NCI-H2196 (cell line): ENCODE data around the gene SLC1A1.

Source experiments
- DNase-seq: peaks from one replicate; lab custom pipeline; 2025; ENCODE audit not compliant: unreplicated experiment; lab: John Stamatoyannopoulos, UW

SLC1A1 gene

DNA sequence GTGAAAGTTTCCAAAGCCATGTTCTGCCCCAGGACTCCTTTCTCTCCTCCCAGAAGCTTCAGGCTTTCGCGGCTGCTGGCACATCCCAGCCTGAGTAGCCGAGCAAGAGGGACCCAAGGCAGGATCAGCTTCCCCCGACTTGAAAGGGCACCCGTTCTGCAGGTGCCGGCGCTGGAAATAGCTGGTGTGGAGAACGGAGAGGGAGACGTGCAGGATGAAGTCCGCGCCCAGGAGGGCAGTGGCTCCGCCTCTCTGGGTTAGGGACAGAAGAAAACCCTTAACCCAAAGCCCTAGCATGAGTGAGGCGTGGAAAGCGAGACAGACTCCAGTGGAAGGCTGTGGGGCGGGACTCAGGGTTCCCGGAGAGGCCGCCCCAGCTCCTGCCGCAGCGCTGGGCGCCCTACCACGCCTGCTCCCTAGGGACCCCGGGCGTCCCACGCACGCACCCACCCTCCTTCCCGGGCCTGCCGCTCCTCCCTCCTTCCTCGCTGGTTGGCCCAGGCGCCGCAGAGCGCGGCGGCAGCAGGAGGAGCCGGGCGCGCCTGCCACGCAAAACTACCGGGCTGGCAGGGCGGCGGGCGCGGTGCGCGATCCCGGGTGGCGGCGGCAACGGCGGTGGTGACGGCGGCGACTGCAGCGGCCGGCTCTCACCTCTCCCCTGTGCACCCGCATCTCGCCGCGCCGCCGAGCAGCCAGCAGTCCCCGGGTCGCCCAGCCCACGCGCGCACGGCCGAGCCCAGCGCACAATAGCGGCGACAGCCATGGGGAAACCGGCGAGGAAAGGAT, at the start of gene SLC1A1:
TSS of gene SLC1A1 (plus strand) at position 550 of the 786 bp plus-strand sequence. CDS start at position 762, 212 bp downstream.
- peak; percentile 44 for DNase-seq

- no peak for DNase-seq
Observed at GRCh38 chr9:4442806-4443205, 47.5 kb upstream of the SLC1A1 start.

- DNase-seq, result no peak
Observed at GRCh38 chr9:4443439-4443838, 46.8 kb upstream of the SLC1A1 start.

- DNase-seq, result no peak
Observed at GRCh38 chr9:4461437-4461836, 28.8 kb upstream of the SLC1A1 start.

DNA sequence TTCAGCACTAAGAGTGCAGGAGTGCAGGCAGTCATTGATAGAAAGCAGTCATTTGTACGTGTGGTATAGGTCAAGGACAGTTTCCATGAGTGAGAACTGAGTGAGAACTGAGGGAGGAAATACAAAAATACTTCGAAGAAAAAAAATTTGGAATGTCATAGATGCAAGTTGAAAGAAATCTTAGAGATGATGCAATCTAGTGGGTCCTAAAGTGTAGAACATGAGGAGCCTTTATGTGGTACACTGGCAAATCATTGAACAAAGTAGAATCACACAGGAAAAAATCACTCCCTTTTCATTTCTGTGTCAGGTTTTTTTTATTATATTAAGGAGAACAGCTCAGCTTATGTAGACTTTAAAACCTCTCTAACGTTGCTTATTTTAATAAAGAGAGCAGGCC, 26.4 kb upstream of the SLC1A1 start:
- no peak for DNase-seq

- DNase-seq, result no peak
Observed at GRCh38 chr9:4464911-4465513, 25.3 kb upstream of the SLC1A1 start.

GRCh38 chr9:4465910-4466309, 24.4 kb upstream of the SLC1A1 start:
- no peak for DNase-seq

- no peak for DNase-seq
Observed at GRCh38 chr9:4475301-4475700, 15.0 kb upstream of the SLC1A1 start.

DNA sequence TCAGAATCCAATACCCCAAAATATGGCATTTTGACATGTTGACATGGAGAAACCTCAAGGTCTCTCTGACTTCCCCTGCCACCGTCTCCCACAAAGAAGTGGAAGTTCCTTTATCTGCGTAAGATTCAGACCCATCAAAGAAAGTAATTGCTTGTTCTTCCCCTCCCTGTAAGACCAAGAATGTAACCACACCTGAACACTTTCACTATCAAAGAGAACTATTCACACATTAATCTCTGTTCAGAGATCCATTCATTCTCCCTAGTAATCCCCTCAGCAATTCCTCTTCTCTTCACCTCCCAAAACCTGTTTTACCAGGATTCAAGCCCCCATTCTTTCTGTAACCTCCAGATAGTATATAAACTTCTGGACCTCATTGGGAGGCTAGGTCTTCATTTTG, 4.1 kb upstream of the SLC1A1 start:
- no peak for DNase-seq

DNA sequence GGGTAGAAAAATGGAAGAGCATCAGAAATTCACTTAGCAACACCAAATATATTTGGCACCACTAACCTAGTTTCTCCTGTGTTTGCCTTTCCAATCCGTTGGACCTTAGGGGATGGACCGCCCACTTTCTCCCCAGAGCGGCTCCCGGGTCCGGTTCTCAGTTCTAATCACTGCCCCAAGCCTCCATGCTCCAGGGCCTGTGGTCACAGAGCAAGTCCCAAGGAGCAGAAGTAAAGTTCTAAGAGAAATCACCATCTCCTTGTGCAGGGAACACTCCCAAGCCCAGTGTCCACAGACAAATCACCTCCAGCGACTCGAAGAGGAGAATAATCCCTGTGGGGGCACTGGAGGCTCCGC, 728 bp upstream of the SLC1A1 start:
- DNase-seq, result no peak

DNA sequence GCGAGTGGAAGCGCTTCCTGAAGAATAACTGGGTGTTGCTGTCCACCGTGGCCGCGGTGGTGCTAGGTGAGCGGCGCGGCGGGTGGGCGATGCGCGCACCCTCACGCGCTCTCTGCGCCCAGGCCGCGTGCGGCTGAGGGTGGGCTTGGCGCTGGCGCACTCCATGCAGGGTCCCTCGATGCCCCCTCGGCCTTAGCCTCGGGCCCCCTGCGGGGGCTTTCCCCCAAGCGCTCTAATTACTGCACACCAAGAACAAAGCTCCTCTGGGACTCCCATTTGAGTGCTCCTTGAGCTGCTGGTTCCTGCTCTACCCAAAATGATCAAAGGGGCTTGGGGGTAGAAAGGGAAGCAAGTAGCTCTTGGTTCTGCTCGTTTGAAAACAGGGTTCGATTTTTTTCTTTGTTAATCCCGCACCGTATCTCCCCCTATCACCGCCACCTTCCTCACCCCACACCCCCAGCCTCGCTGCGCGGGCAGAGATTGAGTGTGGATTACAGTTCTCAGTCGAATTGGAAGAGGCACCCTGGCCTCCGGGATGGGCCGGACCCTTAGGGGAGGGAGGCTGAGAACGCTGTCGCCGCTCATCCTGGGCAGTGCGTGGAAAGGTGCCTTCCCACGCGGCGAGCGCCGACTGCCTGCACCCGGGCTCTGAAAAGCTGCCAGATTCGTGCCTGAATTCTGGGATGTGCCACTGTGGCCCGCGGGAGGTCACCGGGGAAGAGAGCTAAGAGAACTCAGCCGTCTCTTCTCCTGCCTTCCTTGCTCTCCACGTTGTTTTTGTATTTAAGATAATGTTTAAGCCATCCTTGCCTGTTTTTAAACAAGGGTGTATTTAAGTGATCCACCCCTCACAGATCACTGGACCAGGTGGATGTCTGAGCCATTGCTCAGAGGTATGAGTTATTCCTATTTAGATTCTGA, 697 bp downstream of the SLC1A1 start:
- DNase-seq, result no peak

GRCh38 chr9:4491626-4491975, 1.3 kb downstream of the SLC1A1 start:
- no peak for DNase-seq

DNA sequence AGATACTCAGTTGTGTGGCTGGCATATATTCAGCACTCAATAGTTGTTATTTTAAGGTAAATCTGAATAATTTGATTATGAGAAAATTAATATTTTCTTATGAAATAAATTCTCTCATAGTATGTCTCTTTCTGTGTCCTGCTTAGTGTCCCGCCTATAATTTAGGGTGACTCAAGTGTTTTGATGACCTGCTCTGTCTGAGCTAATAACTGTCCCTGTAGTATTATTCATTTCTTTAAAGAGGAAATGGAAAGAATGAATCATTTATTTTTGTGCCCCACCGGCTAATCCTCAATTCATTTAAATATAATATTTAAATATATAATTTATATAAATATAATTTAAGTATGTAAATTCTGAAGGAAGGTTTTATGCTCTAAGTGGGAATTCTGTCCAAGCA, 4.1 kb downstream of the SLC1A1 start:
- DNase-seq, result no peak

DNA sequence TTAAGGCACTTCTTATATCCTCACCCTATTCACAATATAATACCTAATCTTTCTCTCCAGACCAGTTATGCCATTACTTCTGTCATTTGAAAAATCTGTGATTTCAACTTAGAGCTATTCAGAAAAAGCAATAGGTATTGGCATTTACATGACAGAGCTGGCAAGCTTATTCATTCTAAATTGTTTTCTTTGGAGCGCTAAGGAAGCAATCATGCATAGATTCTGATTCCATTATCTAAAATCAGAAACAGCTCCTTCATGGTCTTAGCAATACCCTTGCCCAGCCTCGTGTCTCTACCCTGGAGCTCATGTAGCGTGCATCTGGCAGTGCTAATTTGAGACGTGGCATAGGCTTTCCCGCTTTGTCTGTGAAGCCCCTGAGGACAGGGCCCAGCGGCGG, 4.5 kb downstream of the SLC1A1 start:
- no peak for DNase-seq

DNA sequence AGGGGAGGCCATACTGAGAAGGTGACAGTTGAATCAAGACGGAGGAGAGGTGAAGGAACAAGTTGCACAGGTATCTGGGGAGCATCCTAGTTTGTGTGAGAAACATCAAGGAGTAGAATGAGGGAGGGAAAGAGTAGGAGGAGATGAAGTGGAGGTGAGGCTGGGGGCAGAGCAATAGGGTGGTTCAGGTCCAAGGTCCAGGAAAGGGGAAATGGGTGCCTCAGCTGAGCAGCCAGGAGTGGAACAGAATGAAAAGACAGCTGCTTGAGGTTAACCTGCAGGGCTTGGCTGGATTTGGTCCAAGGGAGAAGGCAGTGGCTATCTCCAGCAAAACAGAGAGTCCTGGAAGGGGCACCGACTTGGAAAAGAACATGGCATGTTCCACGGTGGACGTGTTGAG, 5.3 kb downstream of the SLC1A1 start:
- no peak for DNase-seq

- no peak for DNase-seq
Observed at GRCh38 chr9:4496497-4496896, 6.2 kb downstream of the SLC1A1 start.

GRCh38 chr9:4497395-4497794, 7.1 kb downstream of the SLC1A1 start:
- DNase-seq, result no peak

DNA sequence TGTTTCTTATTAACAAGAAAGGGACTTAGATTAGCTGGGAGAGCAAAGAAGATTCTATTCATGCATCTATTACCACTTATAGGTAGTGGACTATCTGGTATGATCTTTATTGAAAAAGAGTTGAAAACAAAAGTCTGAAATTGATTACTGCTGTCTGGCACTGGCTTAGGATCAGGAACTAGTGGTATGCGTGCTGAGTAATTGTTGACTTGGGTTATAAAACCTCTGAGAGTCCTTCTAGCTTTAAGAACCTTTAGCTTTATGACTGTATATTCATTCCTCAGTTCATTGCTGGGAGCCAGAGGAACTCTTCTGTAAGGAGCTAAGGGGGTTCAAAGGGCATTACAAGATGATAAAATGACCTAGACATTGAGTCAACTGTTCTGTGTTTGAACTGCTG, 7.6 kb downstream of the SLC1A1 start:
- no peak for DNase-seq

- DNase-seq, result no peak
Observed at GRCh38 chr9:4499917-4500316, 9.6 kb downstream of the SLC1A1 start.

- DNase-seq, result no peak
Observed at GRCh38 chr9:4501147-4501507, 10.9 kb downstream of the SLC1A1 start.

- no peak for DNase-seq
Observed at GRCh38 chr9:4502444-4502843, 12.2 kb downstream of the SLC1A1 start.

DNA sequence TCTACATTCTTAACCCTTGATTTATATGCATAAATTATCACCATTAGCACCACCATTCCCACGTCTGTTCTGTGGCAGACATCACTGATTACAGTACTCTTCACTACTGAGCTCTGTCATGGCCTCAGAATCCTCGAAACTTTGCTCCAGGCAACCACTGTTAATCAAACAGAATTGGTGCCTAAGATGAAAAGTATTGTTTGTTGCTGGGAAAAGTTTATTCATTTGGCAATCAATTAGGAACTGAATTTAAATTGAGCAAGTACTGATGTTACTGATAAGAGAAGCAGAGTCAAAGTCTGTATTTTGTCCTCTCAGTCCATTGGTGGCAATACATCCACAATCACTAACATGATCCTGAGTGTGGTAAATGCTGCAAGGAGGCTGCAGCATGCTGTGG, 12.8 kb downstream of the SLC1A1 start:
- DNase-seq, result no peak
